Hepatocyte (in vitro differentiated cells): ENCODE results near the gene GPC5. TPM values are rescaled to one million over a fixed set of nuclear protein-coding genes. Genes with fewer than 3 reads are reported as not detected.

ENCODE experiments used
- DNase-seq: peaks from one replicate; pipeline ENCODE4 v3.0.0-alpha.2; 2016; ENCODE audit warnings: low spot score
- H2AFZ ChIP-seq: fragments of 200-600 bp; sonication (generic); 2 replicates; pipeline ENCODE4 v1.6.0; 2016; ENCODE audit warnings: antibody characterized with exemption, mild to moderate bottlenecking
- H3K27ac ChIP-seq: fragments of 200-600 bp; sonication (generic); 2 replicates; pipeline ENCODE4 v1.5.1; 2016; ENCODE audit warnings: mild to moderate bottlenecking
- H3K27me3 ChIP-seq: fragments of 200-600 bp; sonication (generic); 2 replicates; pipeline ENCODE4 v1.6.1; 2016
- H3K36me3 ChIP-seq: fragments of 200-600 bp; sonication (generic); replicated peaks from 2 replicates; pipeline ENCODE4 v1.5.1; 2016; ENCODE audit warnings: low read depth; ENCODE audit not compliant: insufficient read depth
- H3K4me1 ChIP-seq: fragments of 200-600 bp; sonication (generic); 2 replicates; pipeline ENCODE4 v1.5.1; 2016; ENCODE audit warnings: mild to moderate bottlenecking, moderate library complexity; ENCODE audit not compliant: insufficient read depth
- H3K4me2 ChIP-seq: fragments of 200-600 bp; sonication (generic); 2 replicates; pipeline ENCODE4 v1.6.0; 2016
- H3K4me3 ChIP-seq: fragments of 200-600 bp; sonication (generic); 2 replicates; pipeline ENCODE4 v1.5.1; 2016; ENCODE audit warnings: mild to moderate bottlenecking
- H3K79me2 ChIP-seq: fragments of 200-600 bp; sonication (generic); 2 replicates; pipeline ENCODE4 v1.6.0; 2017; ENCODE audit warnings: mild to moderate bottlenecking
- H3K9me2 ChIP-seq: fragments of 200-600 bp; sonication (generic); replicated peaks from 2 replicates; pipeline ENCODE4 v1.6.0; 2017; ENCODE audit warnings: mild to moderate bottlenecking; ENCODE audit not compliant: insufficient read depth
- H3K9me3 ChIP-seq: fragments of 200-600 bp; sonication (generic); 2 replicates; pipeline ENCODE4 v1.5.1; 2016; ENCODE audit warnings: low read depth, mild to moderate bottlenecking
- H4K20me1 ChIP-seq: fragments of 200-600 bp; sonication (generic); 2 replicates; pipeline ENCODE4 v1.6.0; 2016; ENCODE audit warnings: mild to moderate bottlenecking; ENCODE audit not compliant: insufficient read depth, poor library complexity, severe bottlenecking
- EZH2 ChIP-seq: fragments of 200-600 bp; sonication (generic); IDR thresholded peaks from 2 replicates; pipeline ENCODE4 v1.6.1; 2016; ENCODE audit warnings: antibody characterized with exemption, mild to moderate bottlenecking, borderline replicate concordance
- EZH2phosphoT487 ChIP-seq: fragments of 200-600 bp; sonication (generic); IDR thresholded peaks from one replicate; pipeline ENCODE4 v1.6.1; 2018; ENCODE audit warnings: antibody characterized with exemption, mild to moderate bottlenecking, low read depth, moderate library complexity; ENCODE audit not compliant: unreplicated experiment, severe bottlenecking
- WGBS: methylation state at CpG from one replicate; pipeline ENCODE4 v1.1.6; 2016; ENCODE audit warnings: low lambda C conversion rate; ENCODE audit errors: missing lambda C conversion rate; 5-methylcytosine and 5-hydroxymethylcytosine counted together
- polyA plus RNA-seq: library from polyadenylated mRNA; unstranded; fragments of >200 nt; fragmentation: Nextera tagmentation; extraction: Ambion mirVana; gene quantifications from 2 replicates; pipeline ENCODE4 v1.2.1, GENCODE V29; 2016
- total RNA-seq: library from RNA; depleted of rRNA; stranded (reverse); fragments of >200 nt; gene quantifications from 2 replicates; pipeline ENCODE4 v1.2.3, GENCODE V29; 2014
- TF ChIP-seq, protein P1 (sequence below): fragments of 200-600 bp; sonication (generic); IDR thresholded peaks from 2 replicates; pipeline ENCODE4 v1.5.1; 2016; ENCODE audit warnings: antibody characterized with exemption, mild to moderate bottlenecking; ENCODE audit not compliant: poor library complexity

The GPC5 gene
- total and polyA plus RNA-seq, 2 experiments from 2014 or later = 3.9 to 5.4 TPM

DNA sequence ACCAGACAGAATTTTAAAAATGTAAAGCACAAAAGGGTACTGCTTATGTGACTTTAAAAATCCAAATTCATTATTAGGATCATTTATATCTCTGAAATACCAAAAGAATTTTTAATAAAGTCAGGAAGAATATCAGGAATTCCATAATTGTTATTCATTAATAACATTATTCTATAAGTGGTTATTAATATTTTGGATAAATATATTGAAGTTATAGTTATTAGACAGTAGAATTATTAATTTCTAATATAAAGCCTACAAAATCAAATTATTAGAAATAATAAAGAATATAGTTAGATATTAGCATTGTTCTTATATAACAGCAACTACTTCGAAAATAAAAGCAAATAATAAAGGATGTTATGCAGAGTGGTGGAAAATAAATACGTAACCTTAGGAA lies 105.8 kb downstream of the GPC5 start:
- Histone ChIP-seq H3K79me2 (no peaks in the 10 kb centered on the region), H4K20me1 (no peaks in the 10 kb centered on the region), H3K4me3 (no peak overlapping the region), H3K4me2 (no peak overlapping the region), H3K27me3 (no peaks in the 10 kb centered on the region), H3K9me3 (no peaks in the 10 kb centered on the region), H3K4me1 (no peaks in the 10 kb centered on the region), H3K27ac (no peak overlapping the region), H2AFZ (no peak overlapping the region), H3K9me2 (no peaks in the 10 kb centered on the region), H3K36me3 (no peaks in the 10 kb centered on the region)
- TF ChIP-seq EZH2phosphoT487 (no peak), EZH2 (no peak)
- TF ChIP-seq, protein P1, sequence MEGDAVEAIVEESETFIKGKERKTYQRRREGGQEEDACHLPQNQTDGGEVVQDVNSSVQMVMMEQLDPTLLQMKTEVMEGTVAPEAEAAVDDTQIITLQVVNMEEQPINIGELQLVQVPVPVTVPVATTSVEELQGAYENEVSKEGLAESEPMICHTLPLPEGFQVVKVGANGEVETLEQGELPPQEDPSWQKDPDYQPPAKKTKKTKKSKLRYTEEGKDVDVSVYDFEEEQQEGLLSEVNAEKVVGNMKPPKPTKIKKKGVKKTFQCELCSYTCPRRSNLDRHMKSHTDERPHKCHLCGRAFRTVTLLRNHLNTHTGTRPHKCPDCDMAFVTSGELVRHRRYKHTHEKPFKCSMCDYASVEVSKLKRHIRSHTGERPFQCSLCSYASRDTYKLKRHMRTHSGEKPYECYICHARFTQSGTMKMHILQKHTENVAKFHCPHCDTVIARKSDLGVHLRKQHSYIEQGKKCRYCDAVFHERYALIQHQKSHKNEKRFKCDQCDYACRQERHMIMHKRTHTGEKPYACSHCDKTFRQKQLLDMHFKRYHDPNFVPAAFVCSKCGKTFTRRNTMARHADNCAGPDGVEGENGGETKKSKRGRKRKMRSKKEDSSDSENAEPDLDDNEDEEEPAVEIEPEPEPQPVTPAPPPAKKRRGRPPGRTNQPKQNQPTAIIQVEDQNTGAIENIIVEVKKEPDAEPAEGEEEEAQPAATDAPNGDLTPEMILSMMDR = no peak
- no peak for DNase-seq
- 90% methylated on average over 2 of the region's 2 CpGs for WGBS

DNA sequence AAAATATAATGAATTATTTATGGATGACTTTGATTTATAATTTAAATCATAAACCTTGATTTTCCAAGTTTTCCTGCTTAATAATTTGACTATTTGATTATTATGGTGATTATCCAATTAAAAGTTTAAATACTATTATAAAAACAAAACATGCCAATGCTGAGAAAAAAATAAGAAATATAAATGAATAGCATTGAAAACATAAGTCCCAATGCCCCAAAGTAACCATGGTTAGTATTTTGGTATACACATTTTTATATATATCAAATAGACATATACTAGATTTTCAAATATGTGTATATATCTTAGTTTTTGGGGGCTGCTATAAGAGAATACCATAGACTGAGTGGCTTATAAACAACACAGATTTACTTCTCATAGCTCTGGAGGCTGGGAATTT lies 108.3 kb downstream of the GPC5 start:
- Histone ChIP-seq H4K20me1 (no peaks in the 10 kb centered on the region), H3K27ac (no peak overlapping the region), H3K36me3 (no peaks in the 10 kb centered on the region), H3K4me3 (no peak overlapping the region), H3K4me2 (no peak overlapping the region), H3K4me1 (no peaks in the 10 kb centered on the region), H3K9me2 (no peaks in the 10 kb centered on the region), H3K27me3 (no peaks in the 10 kb centered on the region), H3K79me2 (no peaks in the 10 kb centered on the region), H2AFZ (no peak overlapping the region), H3K9me3 (no peaks in the 10 kb centered on the region)
- TF ChIP-seq, protein P1 = no peak
- TF ChIP-seq EZH2 (no peak), EZH2phosphoT487 (no peak)
- DNase-seq = no peak

DNA sequence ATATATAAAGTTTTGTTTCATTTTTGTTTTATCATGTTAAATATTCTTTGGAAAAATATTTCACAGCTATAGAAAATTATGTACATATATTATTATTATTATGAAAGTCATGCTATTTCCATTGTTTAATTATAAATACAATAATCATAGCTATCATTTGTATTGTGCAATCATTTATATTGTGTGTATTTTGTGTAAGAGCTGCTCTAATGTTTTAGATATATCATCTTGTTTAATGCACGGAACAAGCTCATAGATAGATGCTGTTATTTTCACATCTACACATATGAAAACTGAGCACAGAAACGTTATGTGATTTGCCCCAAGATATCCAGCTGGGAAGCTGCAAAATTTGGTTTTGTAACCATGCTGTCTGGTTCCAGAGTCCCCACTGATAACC lies 111.6 kb downstream of the GPC5 start:
- Histone ChIP-seq H3K4me3 (no peak overlapping the region), H3K9me2 (no peaks in the 10 kb centered on the region), H3K79me2 (no peaks in the 10 kb centered on the region), H2AFZ (no peak overlapping the region), H4K20me1 (no peaks in the 10 kb centered on the region), H3K9me3 (no peaks in the 10 kb centered on the region), H3K27me3 (no peaks in the 10 kb centered on the region), H3K27ac (no peak overlapping the region), H3K36me3 (no peaks in the 10 kb centered on the region), H3K4me2 (no peak overlapping the region), H3K4me1 (no peaks in the 10 kb centered on the region)
- 63% methylated on average over 2 of the region's 2 CpGs for WGBS
- TF ChIP-seq EZH2 = no peak
- no peak for TF ChIP-seq EZH2phosphoT487
- TF ChIP-seq, protein P1 = no peak
- no peak for DNase-seq

DNA sequence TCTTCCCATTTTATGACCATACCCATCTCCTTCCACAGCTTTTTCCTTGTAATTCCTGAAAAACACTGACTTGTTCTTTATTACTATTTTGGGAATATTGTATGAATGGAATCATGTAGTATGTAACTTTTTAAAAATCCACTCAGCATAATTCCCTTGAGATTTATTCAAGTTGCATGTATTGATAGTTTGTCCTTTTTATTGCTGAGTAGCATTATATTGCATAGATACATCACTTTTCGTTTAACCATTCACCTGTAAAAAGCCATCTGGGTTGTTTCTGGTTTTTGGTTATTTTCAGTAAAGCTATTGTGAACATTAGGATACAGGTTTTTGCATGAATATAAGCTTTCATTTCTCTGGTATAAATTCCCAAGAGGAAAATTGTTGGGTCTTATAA lies 115.4 kb downstream of the GPC5 start:
- Histone ChIP-seq H4K20me1 (no peaks in the 10 kb centered on the region), H2AFZ (no peak overlapping the region), H3K4me3 (no peak overlapping the region), H3K9me3 (no peaks in the 10 kb centered on the region), H3K9me2 (no peaks in the 10 kb centered on the region), H3K4me1 (no peaks in the 10 kb centered on the region), H3K27ac (no peak overlapping the region), H3K27me3 (no peaks in the 10 kb centered on the region), H3K4me2 (no peak overlapping the region), H3K79me2 (no peaks in the 10 kb centered on the region), H3K36me3 (no peaks in the 10 kb centered on the region)
- no peak for DNase-seq
- TF ChIP-seq EZH2 = no peak
- no peak for TF ChIP-seq EZH2phosphoT487
- TF ChIP-seq, protein P1 = no peak
- 81% methylated on average over 1 of the region's 1 CpG for WGBS
